HCT116 (cell line): Measurements from ENCODE around the gene ADGRF5. TPM values are rescaled to one million over a fixed set of nuclear protein-coding genes. Genes with fewer than 3 reads are reported as not detected.

ENCODE experiments used
- ATAC-seq: fragments of 200-7000 bp; cut with Tn5 transposase; 2 replicates; pipeline ENCODE4 v1.9.1; 2020; ENCODE audit warnings: mild to moderate bottlenecking, moderate library complexity
- BruUV-seq: library from RNA; stranded (reverse); fragments of 400-500 nt; replicated peaks from 2 replicates; lab custom pipeline; 2021; lab: Mats Ljungman, UMichigan
- CTCF ChIA-PET: fragments of 300-600 bp; sonication (Branson Sonifier 250); formaldehyde crosslinking; loops from one replicate; lab custom pipeline; 2021; ENCODE audit warnings: antibody characterized with exemption; lab: Charles Lee
- POLR2A ChIA-PET: fragments of 300-600, 350-600 bp; sonication (Branson Sonifier 250); formaldehyde crosslinking; loops from one replicate; lab custom pipeline; 2021; ENCODE audit warnings: antibody characterized with exemption; lab: Charles Lee
- RAD21 ChIA-PET, 2 experiments: fragments of 300-600 bp; sonication (Branson Sonifier 250); formaldehyde crosslinking; loops; one replicate each; lab custom pipeline; 2023; ENCODE audit warnings: low total read pairs in 2 of 2; ENCODE audit not compliant: uncharacterized antibody in 2 of 2, unreplicated experiment in 2 of 2, low non-redundant PET in 1 of 2; lab: Charles Lee
- DNase-seq: peaks from one replicate; pipeline ENCODE4 v3.0.0-alpha.2; 2010; ENCODE audit warnings: low read depth, low spot score
- H2AFZ ChIP-seq: fragments of 200-600 bp; shearing (Covaris generic), sonication (generic); 2 replicates; pipeline ENCODE4 v1.6.1; 2017; ENCODE audit warnings: low read depth, mixed run types, mixed read lengths, antibody characterized with exemption, low read length; ENCODE audit not compliant: poor library complexity, severe bottlenecking
- H3K27ac ChIP-seq: 2 replicates; pipeline ENCODE4 v1.5.1; 2012; ENCODE audit warnings: low read depth, low read length
- H3K27me3 ChIP-seq: fragments of 200-600 bp; sonication (generic); 2 replicates; pipeline ENCODE4 v1.6.1; 2016; ENCODE audit warnings: mixed run types, low read length, mixed read lengths; ENCODE audit not compliant: insufficient read depth
- H3K36me3 ChIP-seq, 2 experiments: fragments of 200-500 bp in 1 of 2; fragments of 200-600 bp in 1 of 2; sonication (Bioruptor generic) in 1 of 2; sonication (generic) in 1 of 2; 2 replicates each; pipeline versions ENCODE4 v1.5.1 to v1.6.1; 2014 to 2016; ENCODE audit warnings: low read length in 2 of 2, inconsistent platforms in 1 of 2, mixed read lengths in 1 of 2, mixed run types in 1 of 2; ENCODE audit not compliant: insufficient read depth in 2 of 2, control insufficient read depth in 1 of 2
- H3K4me1 ChIP-seq, 2 experiments: fragments of 200-600 bp in 1 of 2; sonication (generic) in 1 of 2; 2 replicates each; pipeline versions ENCODE4 v1.5.1 to v1.6.1; 2012 to 2017; ENCODE audit warnings: low read length in 2 of 2, inconsistent platforms in 1 of 2, mild to moderate bottlenecking in 1 of 2, mixed read lengths in 1 of 2, mixed run types in 1 of 2, moderate library complexity in 1 of 2; ENCODE audit not compliant: insufficient read depth in 2 of 2, control insufficient read depth in 1 of 2
- H3K4me2 ChIP-seq: fragments of 200-600 bp; sonication (generic); 2 replicates; pipeline ENCODE4 v1.6.1; 2017; ENCODE audit warnings: mixed run types, low read length, mixed read lengths
- H3K4me3 ChIP-seq, 2 experiments: fragments of 200-600 bp in 1 of 2; sonication (generic) in 1 of 2; replicated peaks in 1 of 2; 2 replicates each; pipeline ENCODE4 v1.5.1; 2011 to 2016; ENCODE audit warnings: low read length in 2 of 2, control low read depth in 1 of 2, low read depth in 1 of 2, mild to moderate bottlenecking in 1 of 2, mixed read lengths in 1 of 2, mixed run types in 1 of 2
- H3K79me2 ChIP-seq: fragments of 200-600 bp; sonication (generic); 2 replicates; pipeline ENCODE4 v1.6.1; 2017; ENCODE audit warnings: mild to moderate bottlenecking, mixed run types, low read length, moderate library complexity, mixed read lengths; ENCODE audit not compliant: insufficient read depth
- H3K9ac ChIP-seq: fragments of 200-600 bp; sonication (generic); 2 replicates; pipeline ENCODE4 v1.6.1; 2016; ENCODE audit warnings: low read length, mixed read lengths
- H3K9me2 ChIP-seq: fragments of 200-600 bp; sonication (generic), shearing (Covaris generic); 2 replicates; pipeline ENCODE4 v1.6.1; 2017; ENCODE audit warnings: mixed run types, mild to moderate bottlenecking, moderate library complexity; ENCODE audit not compliant: insufficient read depth
- H3K9me3 ChIP-seq, 2 experiments: fragments of 200-500 bp in 1 of 2; fragments of 200-600 bp in 1 of 2; sonication (Bioruptor generic) in 1 of 2; sonication (generic) in 1 of 2; 2 replicates each; pipeline ENCODE4 v1.6.1; 2014 to 2017; ENCODE audit warnings: low read length in 2 of 2, mixed read lengths in 2 of 2, inconsistent platforms in 1 of 2, low read depth in 1 of 2, mild to moderate bottlenecking in 1 of 2, mixed run types in 1 of 2, moderate library complexity in 1 of 2; ENCODE audit not compliant: control insufficient read depth in 1 of 2, insufficient read depth in 1 of 2
- H4K20me1 ChIP-seq: fragments of 200-600 bp; sonication (generic), shearing (Covaris generic); 2 replicates; pipeline ENCODE4 v1.6.1; 2017; ENCODE audit warnings: mixed run types, mild to moderate bottlenecking, moderate library complexity; ENCODE audit not compliant: insufficient read depth
- CBX3 ChIP-seq: IDR thresholded peaks from 2 replicates; pipeline ENCODE4 v1.6.1; 2012; ENCODE audit warnings: low read depth
- CEBPB ChIP-seq: IDR thresholded peaks from 2 replicates; pipeline ENCODE4 v1.6.1; 2012; ENCODE audit warnings: low read depth
- EGR1 ChIP-seq: IDR thresholded peaks from 2 replicates; pipeline ENCODE4 v1.6.1; 2012; ENCODE audit warnings: low read depth
- ELF1 ChIP-seq: IDR thresholded peaks from 2 replicates; pipeline ENCODE4 v1.6.1; 2012; ENCODE audit warnings: low read depth, borderline replicate concordance
- EZH2phosphoT487 ChIP-seq: fragments of 200-600 bp; IDR thresholded peaks from 2 replicates; pipeline ENCODE4 v1.6.1; 2018; ENCODE audit warnings: antibody characterized with exemption, borderline replicate concordance
- FOSL1 ChIP-seq: IDR thresholded peaks from 2 replicates; pipeline ENCODE4 v1.6.1; 2012; ENCODE audit warnings: low read depth
- JUND ChIP-seq: IDR thresholded peaks from 2 replicates; pipeline ENCODE4 v1.6.1; 2012
- POLR2A ChIP-seq: IDR thresholded peaks from 2 replicates; pipeline ENCODE4 v1.7.0; 2011; ENCODE audit warnings: borderline replicate concordance; ENCODE audit not compliant: insufficient read depth, insufficient read length; ENCODE audit errors: extremely low read depth
- POLR2AphosphoS5 ChIP-seq: IDR thresholded peaks from 2 replicates; pipeline ENCODE4 v1.6.1; 2011; ENCODE audit warnings: mild to moderate bottlenecking, low read depth, low read length, moderate library complexity
- SIN3A ChIP-seq: IDR thresholded peaks from 2 replicates; pipeline ENCODE4 v1.6.1; 2012; ENCODE audit warnings: low read depth
- SP1 ChIP-seq: IDR thresholded peaks from 2 replicates; pipeline ENCODE4 v1.6.1; 2012; ENCODE audit warnings: low read depth
- SRF ChIP-seq: IDR thresholded peaks from 2 replicates; pipeline ENCODE4 v1.6.1; 2012; ENCODE audit warnings: low read depth
- ZNF274 ChIP-seq: fragments of 200-500 bp; sonication (Bioruptor generic); IDR thresholded peaks from 2 replicates; pipeline ENCODE4 v1.6.1; 2014; ENCODE audit warnings: mild to moderate bottlenecking, low read depth, low read length, inconsistent platforms
- intact Hi-C: fragments of 100-400 bp; cut with micrococcal nuclease; formaldehyde crosslinking; loops from 2 replicates; pipeline ENCODE4 v1.10.0; 2022
- total RNA-seq: library from RNA; stranded (reverse); gene quantifications from one replicate; pipeline ENCODE4 v1.2.1, GENCODE V29; 2021; ENCODE audit not compliant: unreplicated experiment
- TF ChIP-seq, protein P1 (sequence below): IDR thresholded peaks from 2 replicates; pipeline ENCODE4 v1.6.1; 2012; ENCODE audit warnings: low read depth
- TF ChIP-seq, protein P2 (sequence below), 3 experiments: fragments of 200-600 bp in 1 of 3; sonication (generic) in 1 of 3; IDR thresholded peaks in 2 of 3; conservative IDR thresholded peaks in 1 of 3; 2 replicates each; pipeline ENCODE4 v1.5.1; 2012 to 2017; ENCODE audit warnings: low read depth in 2 of 3, low read length in 2 of 3, antibody characterized with exemption in 1 of 3, borderline replicate concordance in 1 of 3, control low read depth in 1 of 3, mild to moderate bottlenecking in 1 of 3, mixed read lengths in 1 of 3, mixed run types in 1 of 3, moderate library complexity in 1 of 3; ENCODE audit not compliant: insufficient read depth in 1 of 3
- TF ChIP-seq, protein P3 (sequence below): IDR thresholded peaks from 2 replicates; pipeline ENCODE4 v1.6.1; 2012

ADGRF5 gene
- total RNA-seq, 1 experiment from 2014 or later: 0.17 TPM

DNA sequence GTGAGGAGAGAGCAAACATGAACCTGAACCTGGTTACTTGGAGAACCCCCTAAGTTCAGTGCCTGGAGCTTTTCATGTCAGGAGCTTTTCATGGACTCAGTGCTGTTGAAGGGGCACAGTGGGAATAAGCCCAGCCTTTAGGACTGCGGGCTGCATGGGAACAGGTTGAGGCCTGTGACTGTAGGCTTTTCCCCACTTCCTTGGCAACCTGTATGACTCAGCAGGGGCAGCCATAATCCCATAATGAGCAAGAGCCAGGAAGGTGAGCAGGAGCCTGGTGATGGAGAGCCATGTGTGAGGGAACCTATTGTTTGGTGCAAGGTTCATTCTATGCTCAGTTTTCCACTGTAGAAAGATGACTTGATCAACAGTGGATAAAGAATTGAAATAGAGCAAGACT lies 105.1 kb downstream of the ADGRF5 start:
- ATAC-seq (peak; percentile 54), DNase-seq (no peak)
- no peak overlapping the region for H3K27ac ChIP-seq
- intact Hi-C loops: no loop called here
- peak overlapping the region; percentile 55 for H2AFZ ChIP-seq
- H3K4me2 ChIP-seq: 0 out of 2 replicates have a peak overlapping the region, but pooled peaks have one; percentile 2
- H3K9ac ChIP-seq: no peak overlapping the region
- no peaks in the 10 kb centered on the region for H3K79me2 ChIP-seq
- H3K9me3 ChIP-seq: no peaks in the 10 kb centered on the region
- TF ChIP-seq FOSL1 (no peak), ELF1 (no peak), CBX3 (no peak), EGR1 (no peak), JUND (no peak), POLR2A (no peak), SIN3A (no peak), POLR2AphosphoS5 (no peak), SP1 (no peak), CEBPB (no peak), ZNF274 (no peak), EZH2phosphoT487 (no peak), SRF (no peak)
- TF ChIP-seq, protein P1, sequence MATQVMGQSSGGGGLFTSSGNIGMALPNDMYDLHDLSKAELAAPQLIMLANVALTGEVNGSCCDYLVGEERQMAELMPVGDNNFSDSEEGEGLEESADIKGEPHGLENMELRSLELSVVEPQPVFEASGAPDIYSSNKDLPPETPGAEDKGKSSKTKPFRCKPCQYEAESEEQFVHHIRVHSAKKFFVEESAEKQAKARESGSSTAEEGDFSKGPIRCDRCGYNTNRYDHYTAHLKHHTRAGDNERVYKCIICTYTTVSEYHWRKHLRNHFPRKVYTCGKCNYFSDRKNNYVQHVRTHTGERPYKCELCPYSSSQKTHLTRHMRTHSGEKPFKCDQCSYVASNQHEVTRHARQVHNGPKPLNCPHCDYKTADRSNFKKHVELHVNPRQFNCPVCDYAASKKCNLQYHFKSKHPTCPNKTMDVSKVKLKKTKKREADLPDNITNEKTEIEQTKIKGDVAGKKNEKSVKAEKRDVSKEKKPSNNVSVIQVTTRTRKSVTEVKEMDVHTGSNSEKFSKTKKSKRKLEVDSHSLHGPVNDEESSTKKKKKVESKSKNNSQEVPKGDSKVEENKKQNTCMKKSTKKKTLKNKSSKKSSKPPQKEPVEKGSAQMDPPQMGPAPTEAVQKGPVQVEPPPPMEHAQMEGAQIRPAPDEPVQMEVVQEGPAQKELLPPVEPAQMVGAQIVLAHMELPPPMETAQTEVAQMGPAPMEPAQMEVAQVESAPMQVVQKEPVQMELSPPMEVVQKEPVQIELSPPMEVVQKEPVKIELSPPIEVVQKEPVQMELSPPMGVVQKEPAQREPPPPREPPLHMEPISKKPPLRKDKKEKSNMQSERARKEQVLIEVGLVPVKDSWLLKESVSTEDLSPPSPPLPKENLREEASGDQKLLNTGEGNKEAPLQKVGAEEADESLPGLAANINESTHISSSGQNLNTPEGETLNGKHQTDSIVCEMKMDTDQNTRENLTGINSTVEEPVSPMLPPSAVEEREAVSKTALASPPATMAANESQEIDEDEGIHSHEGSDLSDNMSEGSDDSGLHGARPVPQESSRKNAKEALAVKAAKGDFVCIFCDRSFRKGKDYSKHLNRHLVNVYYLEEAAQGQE: no peak
- TF ChIP-seq, protein P2, sequence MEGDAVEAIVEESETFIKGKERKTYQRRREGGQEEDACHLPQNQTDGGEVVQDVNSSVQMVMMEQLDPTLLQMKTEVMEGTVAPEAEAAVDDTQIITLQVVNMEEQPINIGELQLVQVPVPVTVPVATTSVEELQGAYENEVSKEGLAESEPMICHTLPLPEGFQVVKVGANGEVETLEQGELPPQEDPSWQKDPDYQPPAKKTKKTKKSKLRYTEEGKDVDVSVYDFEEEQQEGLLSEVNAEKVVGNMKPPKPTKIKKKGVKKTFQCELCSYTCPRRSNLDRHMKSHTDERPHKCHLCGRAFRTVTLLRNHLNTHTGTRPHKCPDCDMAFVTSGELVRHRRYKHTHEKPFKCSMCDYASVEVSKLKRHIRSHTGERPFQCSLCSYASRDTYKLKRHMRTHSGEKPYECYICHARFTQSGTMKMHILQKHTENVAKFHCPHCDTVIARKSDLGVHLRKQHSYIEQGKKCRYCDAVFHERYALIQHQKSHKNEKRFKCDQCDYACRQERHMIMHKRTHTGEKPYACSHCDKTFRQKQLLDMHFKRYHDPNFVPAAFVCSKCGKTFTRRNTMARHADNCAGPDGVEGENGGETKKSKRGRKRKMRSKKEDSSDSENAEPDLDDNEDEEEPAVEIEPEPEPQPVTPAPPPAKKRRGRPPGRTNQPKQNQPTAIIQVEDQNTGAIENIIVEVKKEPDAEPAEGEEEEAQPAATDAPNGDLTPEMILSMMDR (IDR thresholded peaks at IDR 0.05 in 2 of 3, conservative IDR thresholded peaks at IDR 0.05 in 1 of 3; ENCODE audit: borderline replicate concordance in 1 of 3, insufficient read depth in 1 of 3, low read depth in 2 of 3, low read length in 2 of 3): no peak
- TF ChIP-seq, protein P3, sequence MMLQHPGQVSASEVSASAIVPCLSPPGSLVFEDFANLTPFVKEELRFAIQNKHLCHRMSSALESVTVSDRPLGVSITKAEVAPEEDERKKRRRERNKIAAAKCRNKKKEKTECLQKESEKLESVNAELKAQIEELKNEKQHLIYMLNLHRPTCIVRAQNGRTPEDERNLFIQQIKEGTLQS: no peak
- TF ChIP-seq, all 23 proteins: peak for 0
- ChIA-PET RAD21 (no interaction called here), POLR2A (no interaction called here), CTCF (no interaction called here)
- no TSS peak for BruUV-seq
- Histone ChIP-seq H3K36me3 (no peaks in the 10 kb centered on the region), H3K4me1 (peaks cover 3 to 23% of the 10 kb centered on the region in 2 experiments; a peak in 2 of 4 replicates), H3K9me2 (no peaks in the 10 kb centered on the region), H4K20me1 (no peaks in the 10 kb centered on the region), H3K4me3 (no peak overlapping the region), H3K27me3 (no peaks in the 10 kb centered on the region)
